SK-N-SH treated with all-trans-retinoic acid at 6 μM for 48 hours (cell line): ENCODE measurements around the gene ACVR1B.

ENCODE experiments used
- ATAC-seq: fragments of 200-7000 bp; cut with Tn5 transposase; 3 replicates; pipeline ENCODE4 v1.9.1; 2020; ENCODE audit warnings: mild to moderate bottlenecking, moderate library complexity
- ARNTL ChIP-seq: fragments of 450-650 bp; formaldehyde crosslinking; IDR thresholded peaks from 2 replicates; pipeline ENCODE4 v1.5.0; 2020; ENCODE audit warnings: low read depth, mild to moderate bottlenecking, moderate library complexity, borderline replicate concordance
- BACH2 ChIP-seq: fragments of 250-450 bp; sonication (Bioruptor Pico); IDR thresholded peaks from 2 replicates; pipeline ENCODE4 v1.9.0; 2021; ENCODE audit warnings: mild to moderate bottlenecking, borderline replicate concordance
- CSDC2 ChIP-seq: fragments of 250-450 bp; sonication (Bioruptor Pico); IDR thresholded peaks from 2 replicates; pipeline ENCODE4 v1.5.0; 2020; ENCODE audit warnings: mild to moderate bottlenecking, moderate library complexity
- ESRRG ChIP-seq: fragments of 250-450 bp; sonication (Bioruptor Pico); IDR thresholded peaks from 2 replicates; pipeline ENCODE4 v1.6.1; 2021; ENCODE audit warnings: mild to moderate bottlenecking
- GLIS3 ChIP-seq: fragments of 250-450 bp; sonication (Bioruptor Pico); IDR thresholded peaks from 2 replicates; pipeline ENCODE4 v1.5.0; 2020; ENCODE audit warnings: mild to moderate bottlenecking, moderate library complexity
- ISL1 ChIP-seq: fragments of 250-450 bp; sonication (Bioruptor Pico); IDR thresholded peaks from 2 replicates; pipeline ENCODE4 v2.1.2; 2022; ENCODE audit warnings: mild to moderate bottlenecking, moderate library complexity
- OSR1 ChIP-seq: fragments of 250-450 bp; sonication (Bioruptor Pico); IDR thresholded peaks from 2 replicates; pipeline ENCODE4 v1.8.0; 2022; ENCODE audit warnings: moderate library complexity, mild to moderate bottlenecking, inconsistent platforms
- PPARA ChIP-seq: fragments of 250-450 bp; sonication (Bioruptor Pico); IDR thresholded peaks from 2 replicates; pipeline ENCODE4 v1.5.0; 2020; ENCODE audit warnings: mild to moderate bottlenecking, borderline replicate concordance
- SNAI2 ChIP-seq: fragments of 250-450 bp; sonication (Bioruptor Pico); IDR thresholded peaks from 2 replicates; pipeline ENCODE4 v1.5.0; 2020; ENCODE audit warnings: mild to moderate bottlenecking, moderate library complexity
- TCF4 ChIP-seq: fragments of 250-450 bp; sonication (Bioruptor Pico); IDR thresholded peaks from 2 replicates; pipeline ENCODE4 v1.8.0; 2021; ENCODE audit warnings: mild to moderate bottlenecking, moderate library complexity, borderline replicate concordance
- TOX ChIP-seq: fragments of 250-450 bp; sonication (Bioruptor Pico); IDR thresholded peaks from 2 replicates; pipeline ENCODE4 v1.8.0; 2021; ENCODE audit warnings: mild to moderate bottlenecking, moderate library complexity, borderline replicate concordance
- ZFP3 ChIP-seq: fragments of 250-450 bp; sonication (Bioruptor Pico); IDR thresholded peaks from 2 replicates; pipeline ENCODE4 v1.5.0; 2020; ENCODE audit warnings: mild to moderate bottlenecking, moderate library complexity
- ZFP30 ChIP-seq: fragments of 450-650 bp; formaldehyde crosslinking; IDR thresholded peaks from 2 replicates; pipeline ENCODE4 v1.5.0; 2022; ENCODE audit warnings: mild to moderate bottlenecking, moderate library complexity
- ZNF565 ChIP-seq: fragments of 450-650 bp; formaldehyde crosslinking; conservative IDR thresholded peaks from 2 replicates; pipeline ENCODE4 v1.5.0; 2020; ENCODE audit warnings: low read depth, mild to moderate bottlenecking, moderate library complexity
- ZNF70 ChIP-seq: fragments of 450-650 bp; formaldehyde crosslinking; IDR thresholded peaks from 2 replicates; pipeline ENCODE4 v1.5.0; 2020; ENCODE audit warnings: mild to moderate bottlenecking, moderate library complexity
- ZNF8 ChIP-seq: fragments of 450-650 bp; formaldehyde crosslinking; IDR thresholded peaks from 2 replicates; pipeline ENCODE4 v1.5.0; 2020; ENCODE audit warnings: mild to moderate bottlenecking, moderate library complexity
- TF ChIP-seq, protein P1 (sequence below): fragments of 250-450 bp; sonication (Bioruptor Pico); IDR thresholded peaks from 2 replicates; pipeline ENCODE4 v1.8.0; 2020; ENCODE audit warnings: mild to moderate bottlenecking, moderate library complexity, borderline replicate concordance
- TF ChIP-seq, protein P2 (sequence below): fragments of 250-450 bp; sonication (Bioruptor Pico); IDR thresholded peaks from 2 replicates; pipeline ENCODE4 v1.5.1; 2020; ENCODE audit warnings: low read depth, mild to moderate bottlenecking, moderate library complexity
- TF ChIP-seq, protein P3 (sequence below): fragments of 250-450 bp; sonication (Bioruptor Pico); IDR thresholded peaks from 2 replicates; pipeline ENCODE4 v1.8.0; 2021; ENCODE audit warnings: low read depth, mild to moderate bottlenecking, moderate library complexity, borderline replicate concordance
- TF ChIP-seq, protein P4 (sequence below): fragments of 250-450 bp; sonication (Bioruptor Pico); IDR thresholded peaks from 2 replicates; pipeline ENCODE4 v1.5.0; 2020; ENCODE audit warnings: mild to moderate bottlenecking, moderate library complexity
- TF ChIP-seq, protein P5 (sequence below): fragments of 250-450 bp; sonication (Bioruptor Pico); IDR thresholded peaks from 2 replicates; pipeline ENCODE4 v1.5.1; 2021; ENCODE audit warnings: mild to moderate bottlenecking, moderate library complexity

The ACVR1B gene

DNA sequence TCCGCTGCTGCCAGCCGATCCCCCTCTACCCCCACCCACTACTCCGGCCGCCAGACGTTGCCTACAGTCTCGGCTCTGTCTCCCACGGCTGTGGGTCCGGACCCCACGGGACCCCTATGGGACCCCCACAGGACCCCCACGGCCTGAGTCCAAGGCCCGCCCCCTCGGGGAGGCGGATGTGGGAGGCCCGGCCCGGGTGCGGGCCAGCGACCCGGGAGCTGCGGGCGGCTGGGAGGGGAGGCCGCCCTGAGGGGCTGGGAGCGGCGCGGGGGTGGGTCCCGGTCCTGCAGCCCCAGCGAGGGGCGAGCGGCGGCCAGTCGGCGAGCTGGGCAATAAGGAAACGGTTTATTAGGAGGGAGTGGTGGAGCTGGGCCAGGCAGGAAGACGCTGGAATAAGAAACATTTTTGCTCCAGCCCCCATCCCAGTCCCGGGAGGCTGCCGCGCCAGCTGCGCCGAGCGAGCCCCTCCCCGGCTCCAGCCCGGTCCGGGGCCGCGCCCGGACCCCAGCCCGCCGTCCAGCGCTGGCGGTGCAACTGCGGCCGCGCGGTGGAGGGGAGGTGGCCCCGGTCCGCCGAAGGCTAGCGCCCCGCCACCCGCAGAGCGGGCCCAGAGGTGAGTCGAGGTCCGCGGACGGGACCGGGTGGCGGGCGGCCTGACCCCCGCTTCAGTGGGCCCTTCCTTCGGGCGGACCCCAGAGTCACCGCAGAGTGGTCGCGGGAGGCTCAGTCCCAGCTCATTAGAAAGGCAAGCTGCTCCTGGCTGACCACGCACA is 44.2 kb upstream of the ACVR1B start, which contains the start of gene ACVRL1:
Gene ACVRL1 (plus strand): TSS at position 422 of the 773 bp plus-strand sequence. CDS start 4,971 bp downstream, outside the sequence.
- ATAC-seq, result no peak
- TF ChIP-seq ZNF70, result no peak
- no peak for TF ChIP-seq ZNF565 (CRISPR knock-in tag)
- no peak for TF ChIP-seq ARNTL
- no peak for TF ChIP-seq BACH2 (CRISPR knock-in tag)
- TF ChIP-seq ZNF8, result no peak
- no peak for TF ChIP-seq ZFP3
- no peak for TF ChIP-seq TCF4
- TF ChIP-seq PPARA (CRISPR knock-in tag), result no peak
- TF ChIP-seq, protein P1, sequence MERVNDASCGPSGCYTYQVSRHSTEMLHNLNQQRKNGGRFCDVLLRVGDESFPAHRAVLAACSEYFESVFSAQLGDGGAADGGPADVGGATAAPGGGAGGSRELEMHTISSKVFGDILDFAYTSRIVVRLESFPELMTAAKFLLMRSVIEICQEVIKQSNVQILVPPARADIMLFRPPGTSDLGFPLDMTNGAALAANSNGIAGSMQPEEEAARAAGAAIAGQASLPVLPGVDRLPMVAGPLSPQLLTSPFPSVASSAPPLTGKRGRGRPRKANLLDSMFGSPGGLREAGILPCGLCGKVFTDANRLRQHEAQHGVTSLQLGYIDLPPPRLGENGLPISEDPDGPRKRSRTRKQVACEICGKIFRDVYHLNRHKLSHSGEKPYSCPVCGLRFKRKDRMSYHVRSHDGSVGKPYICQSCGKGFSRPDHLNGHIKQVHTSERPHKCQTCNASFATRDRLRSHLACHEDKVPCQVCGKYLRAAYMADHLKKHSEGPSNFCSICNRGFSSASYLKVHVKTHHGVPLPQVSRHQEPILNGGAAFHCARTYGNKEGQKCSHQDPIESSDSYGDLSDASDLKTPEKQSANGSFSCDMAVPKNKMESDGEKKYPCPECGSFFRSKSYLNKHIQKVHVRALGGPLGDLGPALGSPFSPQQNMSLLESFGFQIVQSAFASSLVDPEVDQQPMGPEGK (CRISPR knock-in tag), result no peak
- no peak for TF ChIP-seq TOX (CRISPR knock-in tag)
- no peak for TF ChIP-seq GLIS3 (CRISPR knock-in tag)
- no peak for TF ChIP-seq ISL1 (CRISPR knock-in tag)
- TF ChIP-seq CSDC2 (CRISPR knock-in tag), result no peak
- TF ChIP-seq OSR1, result no peak
- TF ChIP-seq, protein P2, sequence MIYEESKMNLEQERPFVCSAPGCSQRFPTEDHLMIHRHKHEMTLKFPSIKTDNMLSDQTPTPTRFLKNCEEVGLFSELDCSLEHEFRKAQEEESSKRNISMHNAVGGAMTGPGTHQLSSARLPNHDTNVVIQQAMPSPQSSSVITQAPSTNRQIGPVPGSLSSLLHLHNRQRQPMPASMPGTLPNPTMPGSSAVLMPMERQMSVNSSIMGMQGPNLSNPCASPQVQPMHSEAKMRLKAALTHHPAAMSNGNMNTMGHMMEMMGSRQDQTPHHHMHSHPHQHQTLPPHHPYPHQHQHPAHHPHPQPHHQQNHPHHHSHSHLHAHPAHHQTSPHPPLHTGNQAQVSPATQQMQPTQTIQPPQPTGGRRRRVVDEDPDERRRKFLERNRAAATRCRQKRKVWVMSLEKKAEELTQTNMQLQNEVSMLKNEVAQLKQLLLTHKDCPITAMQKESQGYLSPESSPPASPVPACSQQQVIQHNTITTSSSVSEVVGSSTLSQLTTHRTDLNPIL (CRISPR knock-in tag), result no peak
- TF ChIP-seq, protein P3, sequence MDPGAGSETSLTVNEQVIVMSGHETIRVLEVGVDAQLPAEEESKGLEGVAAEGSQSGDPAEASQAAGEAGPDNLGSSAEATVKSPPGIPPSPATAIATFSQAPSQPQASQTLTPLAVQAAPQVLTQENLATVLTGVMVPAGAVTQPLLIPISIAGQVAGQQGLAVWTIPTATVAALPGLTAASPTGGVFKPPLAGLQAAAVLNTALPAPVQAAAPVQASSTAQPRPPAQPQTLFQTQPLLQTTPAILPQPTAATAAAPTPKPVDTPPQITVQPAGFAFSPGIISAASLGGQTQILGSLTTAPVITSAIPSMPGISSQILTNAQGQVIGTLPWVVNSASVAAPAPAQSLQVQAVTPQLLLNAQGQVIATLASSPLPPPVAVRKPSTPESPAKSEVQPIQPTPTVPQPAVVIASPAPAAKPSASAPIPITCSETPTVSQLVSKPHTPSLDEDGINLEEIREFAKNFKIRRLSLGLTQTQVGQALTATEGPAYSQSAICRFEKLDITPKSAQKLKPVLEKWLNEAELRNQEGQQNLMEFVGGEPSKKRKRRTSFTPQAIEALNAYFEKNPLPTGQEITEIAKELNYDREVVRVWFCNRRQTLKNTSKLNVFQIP (CRISPR knock-in tag), result no peak
- TF ChIP-seq, protein P4, sequence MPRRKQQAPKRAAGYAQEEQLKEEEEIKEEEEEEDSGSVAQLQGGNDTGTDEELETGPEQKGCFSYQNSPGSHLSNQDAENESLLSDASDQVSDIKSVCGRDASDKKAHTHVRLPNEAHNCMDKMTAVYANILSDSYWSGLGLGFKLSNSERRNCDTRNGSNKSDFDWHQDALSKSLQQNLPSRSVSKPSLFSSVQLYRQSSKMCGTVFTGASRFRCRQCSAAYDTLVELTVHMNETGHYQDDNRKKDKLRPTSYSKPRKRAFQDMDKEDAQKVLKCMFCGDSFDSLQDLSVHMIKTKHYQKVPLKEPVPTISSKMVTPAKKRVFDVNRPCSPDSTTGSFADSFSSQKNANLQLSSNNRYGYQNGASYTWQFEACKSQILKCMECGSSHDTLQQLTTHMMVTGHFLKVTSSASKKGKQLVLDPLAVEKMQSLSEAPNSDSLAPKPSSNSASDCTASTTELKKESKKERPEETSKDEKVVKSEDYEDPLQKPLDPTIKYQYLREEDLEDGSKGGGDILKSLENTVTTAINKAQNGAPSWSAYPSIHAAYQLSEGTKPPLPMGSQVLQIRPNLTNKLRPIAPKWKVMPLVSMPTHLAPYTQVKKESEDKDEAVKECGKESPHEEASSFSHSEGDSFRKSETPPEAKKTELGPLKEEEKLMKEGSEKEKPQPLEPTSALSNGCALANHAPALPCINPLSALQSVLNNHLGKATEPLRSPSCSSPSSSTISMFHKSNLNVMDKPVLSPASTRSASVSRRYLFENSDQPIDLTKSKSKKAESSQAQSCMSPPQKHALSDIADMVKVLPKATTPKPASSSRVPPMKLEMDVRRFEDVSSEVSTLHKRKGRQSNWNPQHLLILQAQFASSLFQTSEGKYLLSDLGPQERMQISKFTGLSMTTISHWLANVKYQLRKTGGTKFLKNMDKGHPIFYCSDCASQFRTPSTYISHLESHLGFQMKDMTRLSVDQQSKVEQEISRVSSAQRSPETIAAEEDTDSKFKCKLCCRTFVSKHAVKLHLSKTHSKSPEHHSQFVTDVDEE (CRISPR knock-in tag), result no peak
- TF ChIP-seq SNAI2 (CRISPR knock-in tag), result no peak
- TF ChIP-seq ZFP30, result no peak

DNA sequence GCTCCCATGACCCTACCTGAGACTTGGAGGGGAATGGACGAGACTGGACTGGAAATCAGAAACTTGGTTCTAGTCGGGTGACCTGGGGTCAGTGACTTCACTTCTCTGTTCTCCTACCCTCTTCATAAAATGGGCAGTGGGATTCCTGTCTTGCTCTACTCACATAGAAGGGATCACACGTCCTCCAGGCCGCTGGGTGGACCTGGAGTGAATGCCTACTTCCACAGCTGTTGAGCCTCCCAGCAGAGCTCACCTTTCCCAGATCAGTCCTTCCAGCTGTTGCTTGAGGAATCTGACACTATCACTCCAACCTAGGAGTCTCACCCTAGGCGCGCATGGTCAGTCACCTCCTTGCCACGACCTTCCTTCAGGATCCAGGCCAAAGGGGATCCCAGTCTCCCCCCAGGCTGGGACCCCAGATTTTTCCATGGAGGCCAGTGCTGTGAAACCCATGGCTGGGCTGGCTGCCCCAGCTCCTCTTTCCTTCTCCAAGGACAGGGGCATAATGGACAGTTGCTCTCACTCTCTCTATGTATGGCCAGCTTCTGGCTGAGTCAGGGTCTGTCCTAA is 43.6 kb upstream of the ACVR1B start:
- ATAC-seq, result no peak
- no peak for TF ChIP-seq BACH2 (CRISPR knock-in tag)
- no peak for TF ChIP-seq TOX (CRISPR knock-in tag)
- no peak for TF ChIP-seq ZFP30
- no peak for TF ChIP-seq ARNTL
- no peak for TF ChIP-seq SNAI2 (CRISPR knock-in tag)
- TF ChIP-seq PPARA (CRISPR knock-in tag), result no peak

DNA sequence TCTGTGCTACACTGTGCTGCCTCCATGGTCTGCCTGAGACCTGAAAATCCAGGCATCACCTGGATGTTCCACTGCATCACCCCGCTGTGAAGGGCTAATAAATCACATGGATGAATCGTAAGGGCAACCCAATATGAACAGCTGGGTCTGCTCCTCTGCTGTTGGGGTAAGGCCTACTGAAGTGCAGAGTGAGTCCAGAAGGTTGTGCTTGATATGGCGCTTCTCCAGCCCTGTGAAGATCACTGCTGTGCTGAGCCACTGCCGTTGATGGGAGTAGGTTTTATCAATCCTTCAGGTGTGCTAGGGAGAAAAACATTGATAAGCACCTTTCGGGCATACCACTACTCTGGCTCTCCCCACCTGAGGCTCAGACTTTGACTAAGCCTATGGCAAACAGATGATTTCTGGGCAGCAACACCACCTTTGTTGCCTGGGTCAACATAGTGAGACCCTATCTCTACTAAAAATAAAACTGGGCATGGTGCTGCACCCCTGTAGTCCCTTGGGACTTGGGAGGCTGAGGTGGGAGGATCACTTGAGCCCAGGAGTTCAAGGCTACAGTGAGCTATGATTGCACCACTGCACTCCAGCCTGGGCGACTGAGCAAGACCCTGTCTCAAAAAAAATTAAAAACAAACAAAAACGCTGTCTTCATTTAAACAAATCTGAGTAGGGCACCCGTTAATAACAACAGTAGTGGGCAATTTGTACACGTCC is 42.5 kb upstream of the ACVR1B start:
- ATAC-seq, result no peak
- TF ChIP-seq, protein P4 (CRISPR knock-in tag), result no peak
- TF ChIP-seq CSDC2 (CRISPR knock-in tag) (no peak), SNAI2 (CRISPR knock-in tag) (no peak), ISL1 (CRISPR knock-in tag) (no peak), BACH2 (CRISPR knock-in tag) (no peak), GLIS3 (CRISPR knock-in tag) (no peak), ESRRG (no peak), ZNF70 (no peak)
- TF ChIP-seq, protein P5, sequence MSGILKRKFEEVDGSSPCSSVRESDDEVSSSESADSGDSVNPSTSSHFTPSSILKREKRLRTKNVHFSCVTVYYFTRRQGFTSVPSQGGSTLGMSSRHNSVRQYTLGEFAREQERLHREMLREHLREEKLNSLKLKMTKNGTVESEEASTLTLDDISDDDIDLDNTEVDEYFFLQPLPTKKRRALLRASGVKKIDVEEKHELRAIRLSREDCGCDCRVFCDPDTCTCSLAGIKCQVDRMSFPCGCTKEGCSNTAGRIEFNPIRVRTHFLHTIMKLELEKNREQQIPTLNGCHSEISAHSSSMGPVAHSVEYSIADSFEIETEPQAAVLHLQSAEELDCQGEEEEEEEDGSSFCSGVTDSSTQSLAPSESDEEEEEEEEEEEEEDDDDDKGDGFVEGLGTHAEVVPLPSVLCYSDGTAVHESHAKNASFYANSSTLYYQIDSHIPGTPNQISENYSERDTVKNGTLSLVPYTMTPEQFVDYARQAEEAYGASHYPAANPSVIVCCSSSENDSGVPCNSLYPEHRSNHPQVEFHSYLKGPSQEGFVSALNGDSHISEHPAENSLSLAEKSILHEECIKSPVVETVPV (CRISPR knock-in tag), result no peak
- TF ChIP-seq, protein P3 (CRISPR knock-in tag), result no peak
